ENCODE data around the gene CORO2B.

- no peak for TF ChIP-seq CTCF (IDR thresholded peaks at IDR 0.05; ENCODE audit: borderline replicate concordance, extremely low read depth, low read length, poor library complexity, severe bottlenecking)
- TF ChIP-seq EZH2 (IDR thresholded peaks at IDR 0.05; ENCODE audit: borderline replicate concordance, low read depth, low read length, severe bottlenecking), result no peak
These were observed 6.5 kb upstream of the CORO2B start for GRCh38 chr15:68572309-68572708.

Measured in DND-41 (cell line).